Uterus (tissue), 2 donors: Measurements from ENCODE around the gene SFMBT2.

Experiments used
- POLR2A ChIP-seq, 2 donors: fragments of 450-650 bp; IDR thresholded peaks; one replicate each; pipeline ENCODE4 v1.6.1; 2016; ENCODE audit warnings: antibody characterized with exemption in 2 of 2, mild to moderate bottlenecking in 1 of 2, moderate library complexity in 1 of 2
- TF ChIP-seq, protein P1 (sequence below), 4 experiments: fragments of 200-600 bp in 2 of 4; fragments of 450-650 bp in 2 of 4; sonication (generic) in 2 of 4; IDR thresholded peaks; one replicate each; pipeline ENCODE4 v1.5.1; 2016 to 2019; ENCODE audit warnings: antibody characterized with exemption in 4 of 4, mild to moderate bottlenecking in 2 of 4, moderate library complexity in 1 of 4

DNA sequence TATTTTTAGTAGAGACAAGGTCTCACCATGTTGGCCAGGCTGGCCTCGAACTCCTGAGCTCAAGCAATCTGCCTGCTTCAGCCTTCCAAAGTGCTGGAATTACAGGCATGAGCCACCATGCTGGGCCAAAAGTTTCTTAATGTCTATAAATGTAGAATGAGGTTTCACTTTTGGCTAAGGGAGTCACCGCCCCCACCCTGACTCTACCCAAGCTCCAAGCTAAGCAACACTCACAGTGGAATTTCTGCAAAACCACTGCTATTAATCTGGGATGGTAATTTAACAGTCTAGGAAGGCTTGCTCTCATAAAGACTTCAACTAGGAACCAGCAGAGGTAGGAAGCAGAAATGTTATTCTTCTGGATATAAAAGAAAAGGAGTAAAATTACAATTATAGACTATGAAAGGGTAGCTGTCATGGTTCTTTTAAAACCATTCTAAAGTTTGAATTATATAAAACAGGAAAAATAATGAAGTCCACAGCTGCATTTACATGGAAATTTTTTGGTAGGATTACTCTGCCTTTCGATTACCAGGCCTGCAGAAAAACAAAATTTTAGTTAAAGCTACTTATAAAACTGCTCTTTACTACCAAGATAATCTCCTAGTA lies 211.6 kb downstream of the SFMBT2 start:
- TF ChIP-seq, protein P1, sequence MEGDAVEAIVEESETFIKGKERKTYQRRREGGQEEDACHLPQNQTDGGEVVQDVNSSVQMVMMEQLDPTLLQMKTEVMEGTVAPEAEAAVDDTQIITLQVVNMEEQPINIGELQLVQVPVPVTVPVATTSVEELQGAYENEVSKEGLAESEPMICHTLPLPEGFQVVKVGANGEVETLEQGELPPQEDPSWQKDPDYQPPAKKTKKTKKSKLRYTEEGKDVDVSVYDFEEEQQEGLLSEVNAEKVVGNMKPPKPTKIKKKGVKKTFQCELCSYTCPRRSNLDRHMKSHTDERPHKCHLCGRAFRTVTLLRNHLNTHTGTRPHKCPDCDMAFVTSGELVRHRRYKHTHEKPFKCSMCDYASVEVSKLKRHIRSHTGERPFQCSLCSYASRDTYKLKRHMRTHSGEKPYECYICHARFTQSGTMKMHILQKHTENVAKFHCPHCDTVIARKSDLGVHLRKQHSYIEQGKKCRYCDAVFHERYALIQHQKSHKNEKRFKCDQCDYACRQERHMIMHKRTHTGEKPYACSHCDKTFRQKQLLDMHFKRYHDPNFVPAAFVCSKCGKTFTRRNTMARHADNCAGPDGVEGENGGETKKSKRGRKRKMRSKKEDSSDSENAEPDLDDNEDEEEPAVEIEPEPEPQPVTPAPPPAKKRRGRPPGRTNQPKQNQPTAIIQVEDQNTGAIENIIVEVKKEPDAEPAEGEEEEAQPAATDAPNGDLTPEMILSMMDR (IDR thresholded peaks at IDR 0.05): no peak
- no peak for TF ChIP-seq POLR2A (IDR thresholded peaks at IDR 0.05)
